Measurements from ENCODE around the gene C13orf46. TPM values are rescaled to one million over a fixed set of nuclear protein-coding genes. Genes with fewer than 3 reads are reported as not detected.

Gene C13orf46
- polyA plus RNA-seq, 3 donors, result 0.06 to 0.18 (median 0.15) TPM

DNA sequence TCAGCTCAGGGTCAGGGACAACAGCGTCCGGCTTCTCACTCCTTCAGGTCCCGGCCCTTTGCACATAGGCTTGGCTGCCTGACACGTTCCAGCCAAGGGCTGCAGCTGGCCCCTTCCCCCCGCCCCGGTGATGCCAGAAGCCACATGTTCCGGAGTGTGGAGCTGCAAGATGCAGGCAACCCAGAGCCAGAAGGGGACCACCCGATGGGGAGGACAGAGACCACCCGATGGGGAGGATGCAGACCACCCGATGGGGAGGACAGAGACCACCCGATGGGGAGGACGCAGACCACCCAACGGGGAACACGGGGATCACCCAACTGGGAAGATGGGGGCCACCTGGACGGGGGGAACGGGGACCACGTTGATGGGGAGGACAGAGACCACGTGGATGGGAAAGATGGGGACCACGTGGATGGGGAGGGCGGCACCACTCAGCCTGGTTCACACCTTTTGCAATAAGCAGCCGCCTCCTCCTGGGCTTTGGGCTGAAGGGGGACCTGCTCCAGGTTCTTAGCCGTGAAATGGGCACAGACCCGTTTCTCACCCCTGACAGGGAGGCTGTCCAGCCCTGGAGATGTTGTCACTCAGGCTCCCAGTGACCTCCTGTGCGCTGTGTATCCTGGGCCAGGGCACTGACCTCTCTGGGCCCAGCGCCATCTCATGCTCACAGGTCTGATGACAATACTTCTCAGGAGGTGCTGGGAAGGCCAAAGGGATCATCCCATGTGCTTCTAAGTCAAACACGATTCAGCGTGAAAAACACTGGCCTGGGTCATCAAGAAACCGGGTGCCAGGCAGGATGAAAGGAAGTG lies 34.5 kb downstream of the C13orf46 start:
- no peak for DNase-seq

DNA sequence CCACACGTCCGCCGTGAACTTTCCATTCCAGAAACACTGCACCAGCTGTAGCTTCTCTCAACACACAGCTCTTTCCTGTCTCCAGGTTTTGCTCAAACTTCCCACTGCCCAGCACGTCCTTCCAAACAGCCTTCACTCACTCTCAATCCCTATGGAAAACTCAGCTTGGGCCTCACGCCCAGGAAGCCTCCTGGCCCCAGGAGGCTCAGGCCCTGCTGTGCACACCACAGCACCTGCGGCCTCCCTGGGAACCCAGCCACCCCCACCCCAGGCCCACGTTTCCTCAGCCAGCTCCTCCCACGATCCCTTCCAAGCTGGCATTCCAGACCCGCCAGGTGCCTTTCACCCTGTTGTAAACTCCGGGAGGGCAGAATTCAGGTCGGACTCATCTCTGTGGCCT lies 35.2 kb downstream of the C13orf46 start:
- no peak for DNase-seq

GRCh38 chr13:113938246-113938645 lies 35.6 kb downstream of the C13orf46 start:
- no peak for DNase-seq

- no peak for DNase-seq
Observed at GRCh38 chr13:113937527-113938180, 36.2 kb downstream of the C13orf46 start.

GRCh38 chr13:113937073-113937472 lies 36.8 kb downstream of the C13orf46 start:
- DNase-seq, result no peak

GRCh38 chr13:113936166-113936965 lies 37.5 kb downstream of the C13orf46 start:
- no peak for DNase-seq

GRCh38 chr13:113935001-113935844 lies 38.7 kb downstream of the C13orf46 start:
- no peak for DNase-seq

DNA sequence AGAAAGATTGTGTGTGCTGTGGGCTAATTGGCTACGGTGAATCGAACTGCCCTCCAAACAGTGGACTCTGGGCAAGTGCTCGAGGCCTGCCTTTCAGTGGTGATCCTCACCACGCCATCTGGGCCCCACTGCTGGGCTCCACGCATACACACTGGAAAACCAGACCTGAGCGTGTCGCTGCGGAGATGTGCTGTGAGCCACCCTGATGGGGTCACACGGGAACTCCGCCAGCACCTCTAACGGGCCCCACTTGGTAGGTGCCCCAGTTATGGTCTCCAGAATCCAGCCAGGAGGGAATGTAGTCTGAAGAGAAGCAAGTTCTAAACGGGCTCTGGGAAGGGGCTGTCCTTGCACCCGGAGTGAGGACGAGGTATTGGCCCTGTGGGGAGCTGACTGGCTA lies 39.3 kb downstream of the C13orf46 start:
- no peak for DNase-seq

DNA sequence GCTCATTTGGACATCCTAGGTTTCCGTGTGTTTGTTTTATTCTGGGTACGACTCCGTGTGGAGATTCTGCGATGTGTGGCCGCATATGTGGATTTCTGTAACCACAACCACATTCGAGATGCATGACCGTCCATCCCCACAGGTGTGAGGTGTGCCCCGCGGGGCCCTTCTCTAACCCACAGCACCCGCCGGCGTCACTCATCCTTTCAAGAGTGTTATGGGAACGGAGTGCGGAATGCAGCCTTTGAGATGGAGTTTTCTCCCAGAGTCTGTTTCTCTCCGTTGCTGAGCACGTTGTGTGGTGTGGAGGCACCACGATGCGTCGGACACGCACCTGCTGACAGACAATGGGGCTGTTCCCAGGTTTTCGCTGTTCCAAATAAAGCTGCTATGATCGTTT lies 40.0 kb downstream of the C13orf46 start:
- no peak for DNase-seq

DNA sequence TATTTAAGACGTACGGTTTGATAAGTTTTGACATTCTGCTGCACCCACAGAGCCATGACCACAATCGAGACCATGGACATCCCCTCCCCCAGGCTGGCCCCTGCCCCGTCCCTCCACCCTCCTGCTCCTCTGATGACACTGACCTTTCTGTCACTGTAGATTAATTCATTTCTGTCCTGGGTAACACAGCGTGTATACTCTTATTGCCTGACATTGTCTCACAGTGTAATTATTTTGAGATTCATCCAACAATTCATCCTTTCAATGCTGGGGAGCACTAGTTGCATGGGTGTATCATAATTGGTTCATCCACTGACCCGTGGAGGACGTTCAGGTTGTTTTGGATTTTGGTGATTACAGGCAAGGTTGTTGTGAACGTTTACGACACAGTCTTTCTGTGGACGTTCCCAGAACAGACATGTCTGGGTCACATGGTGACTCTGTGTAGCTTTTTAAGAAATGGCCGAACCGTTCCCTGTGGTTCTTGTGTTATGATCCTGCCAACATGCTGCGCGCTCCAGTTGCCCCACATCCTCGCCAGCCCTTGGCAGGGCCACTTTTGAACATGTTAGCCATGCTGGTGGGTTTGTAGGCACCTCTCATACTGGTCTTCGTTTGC lies 41.9 kb downstream of the C13orf46 start:
- DNase-seq, result no peak

DNA sequence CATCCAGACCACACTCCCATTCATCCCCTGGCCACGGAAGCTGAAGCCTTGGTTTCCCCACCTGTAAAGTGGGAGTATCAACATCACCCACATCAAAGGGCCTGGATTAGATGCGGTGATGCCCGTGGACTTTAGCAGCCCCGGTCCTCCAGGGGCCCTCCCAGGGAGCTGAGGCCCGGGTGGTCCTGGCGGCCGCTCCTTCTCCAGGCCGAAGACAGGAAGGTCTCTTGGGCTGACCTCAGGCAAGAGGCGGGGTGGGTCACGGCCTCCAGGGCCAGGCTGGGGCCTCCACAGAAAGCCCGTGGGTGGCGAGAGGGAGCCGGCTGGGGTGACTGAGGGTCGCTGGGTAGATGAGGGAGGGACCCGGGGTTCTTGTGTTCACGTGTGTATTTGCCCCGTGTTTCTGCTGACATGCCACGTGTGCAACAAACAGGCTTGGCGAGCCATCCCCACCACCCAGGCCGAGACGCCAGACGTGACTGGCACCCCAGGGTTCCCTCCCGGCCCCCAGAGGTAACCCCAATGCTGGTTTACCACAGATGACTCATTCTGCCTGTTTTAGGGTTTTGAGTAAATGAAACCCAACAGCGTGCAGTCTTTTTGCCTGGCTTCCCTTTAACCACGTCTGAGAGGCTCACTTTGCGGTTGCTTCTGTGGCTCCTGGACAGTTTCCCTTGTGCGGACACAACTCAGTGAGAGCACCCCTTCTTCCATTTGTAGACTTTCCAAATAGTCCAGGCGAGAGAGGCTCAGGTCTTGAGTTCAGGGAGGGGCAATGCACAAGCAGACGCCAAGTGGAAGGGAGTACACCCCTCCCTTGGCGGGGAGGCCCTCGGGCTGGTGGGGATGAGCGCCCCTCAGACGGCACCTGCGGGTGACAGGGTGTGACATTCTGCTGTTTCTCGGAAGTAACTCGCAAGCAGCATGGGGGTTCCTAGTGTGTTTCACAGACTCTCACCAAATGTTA lies 42.9 kb downstream of the C13orf46 start:
- no peak for DNase-seq

- DNase-seq, result no peak
Observed at GRCh38 chr13:113929628-113930615, 44.0 kb downstream of the C13orf46 start.

GRCh38 chr13:113928685-113929627 lies 44.9 kb downstream of the C13orf46 start:
- DNase-seq, result no peak

GRCh38 chr13:113927661-113928581 lies 46.0 kb downstream of the C13orf46 start:
- DNase-seq, result no peak

DNA sequence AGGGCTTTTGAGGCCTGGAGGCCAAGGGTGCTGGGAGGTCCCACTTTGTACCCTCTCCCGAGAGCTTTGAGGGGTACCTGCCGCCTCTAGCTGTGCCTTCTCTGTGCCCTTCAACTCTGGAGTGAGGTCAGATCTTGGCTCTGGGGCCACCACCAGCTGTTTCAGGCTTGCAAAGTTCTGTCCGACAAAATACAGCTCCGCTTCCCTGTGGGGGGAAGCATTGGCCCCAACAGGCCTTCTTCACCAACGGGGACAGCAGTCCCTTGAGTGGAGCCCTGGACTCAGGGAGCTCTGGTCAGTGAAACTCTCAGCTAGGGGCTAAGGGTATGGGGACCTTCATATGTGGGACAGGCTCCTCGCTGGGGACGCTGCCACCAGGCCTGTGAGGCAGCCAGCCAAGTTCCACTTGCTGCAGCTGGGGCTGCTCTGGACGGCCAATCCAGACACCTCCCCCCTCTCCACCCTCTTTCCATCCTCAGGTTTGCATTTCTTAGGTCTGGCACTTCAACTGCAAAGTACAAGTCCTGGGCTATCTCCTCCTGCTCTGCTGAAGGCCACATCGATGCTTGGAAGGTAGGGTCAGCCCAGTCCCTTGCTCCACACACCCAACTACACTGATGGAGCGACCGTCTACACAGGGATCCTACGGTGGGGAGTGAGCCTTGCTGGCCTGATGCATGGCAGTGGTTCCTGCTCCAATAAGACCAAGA lies 46.8 kb downstream of the C13orf46 start:
- DNase-seq, result no peak

DNA sequence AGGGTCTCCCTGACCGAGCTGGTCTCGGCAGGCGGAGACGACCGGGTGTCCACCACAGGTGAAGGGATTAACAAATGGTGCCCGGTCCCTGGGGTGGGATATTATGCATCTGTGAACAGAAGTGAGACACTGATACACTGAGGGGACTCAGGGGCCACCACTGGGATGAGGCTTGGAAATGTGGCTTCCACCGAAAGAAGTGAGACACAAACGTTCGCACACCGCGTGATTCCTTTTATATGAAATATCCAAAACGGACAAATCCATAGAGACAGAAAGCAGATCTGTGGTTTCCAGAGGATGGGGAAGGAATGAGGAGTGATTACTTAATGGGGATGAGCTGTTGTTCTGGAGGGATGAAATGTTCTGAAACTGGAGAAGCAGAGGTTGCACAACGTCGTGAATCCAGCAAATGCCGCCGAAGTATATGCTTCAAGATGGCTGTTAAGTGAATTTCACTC lies 47.5 kb downstream of the C13orf46 start:
- no peak for DNase-seq

Measured in renal pelvis (tissue), 4 donors.